OCI-LY1 (cell line): ENCODE results near the gene KRTAP5-4.
"Not testable (repeated sequence)": the region's sequence is repeated elsewhere in the genome, so short reads cannot be mapped to it uniquely, and the experiment has no call there.

ENCODE experiments used
- H2AFZ ChIP-seq: fragments of 200-600 bp; sonication (generic), shearing (Covaris generic); 2 replicates; pipeline ENCODE4 v1.6.0; 2014; ENCODE audit warnings: antibody characterized with exemption, mild to moderate bottlenecking, low read length
- H3F3A ChIP-seq: fragments of 200-600 bp; sonication (generic), shearing (Covaris generic); 2 replicates; pipeline ENCODE4 v1.6.0; 2014; ENCODE audit warnings: mild to moderate bottlenecking, antibody characterized with exemption, low read length, moderate library complexity; ENCODE audit not compliant: insufficient read depth
- H3K27ac ChIP-seq: fragments of 200-600 bp; sonication (generic); 2 replicates; pipeline ENCODE4 v1.5.1; 2014; ENCODE audit warnings: low read length, mixed run types, mild to moderate bottlenecking, low read depth; ENCODE audit not compliant: poor library complexity, severe bottlenecking
- H3K27me3 ChIP-seq: fragments of 200-600 bp; sonication (generic); 2 replicates; pipeline ENCODE4 v1.6.0; 2014; ENCODE audit warnings: antibody characterized with exemption, mild to moderate bottlenecking, low read length, moderate library complexity; ENCODE audit not compliant: insufficient read depth
- H3K36me3 ChIP-seq: fragments of 200-600 bp; sonication (generic); 2 replicates; pipeline ENCODE4 v1.6.1; 2014; ENCODE audit warnings: mild to moderate bottlenecking, antibody characterized with exemption, low read length, moderate library complexity, mixed read lengths; ENCODE audit not compliant: insufficient read depth
- H3K4me1 ChIP-seq: fragments of 200-600 bp; sonication (generic); 2 replicates; pipeline ENCODE4 v1.5.1; 2014; ENCODE audit warnings: mild to moderate bottlenecking, low read length, moderate library complexity; ENCODE audit not compliant: insufficient read depth, severe bottlenecking
- H3K4me2 ChIP-seq: fragments of 200-600 bp; sonication (generic), shearing (Covaris generic); 2 replicates; pipeline ENCODE4 v1.6.1; 2014; ENCODE audit warnings: low read length
- H3K4me3 ChIP-seq: fragments of 200-600 bp; sonication (generic); 2 replicates; pipeline ENCODE4 v1.5.1; 2014; ENCODE audit warnings: low read length, low read depth, mild to moderate bottlenecking, mixed read lengths; ENCODE audit not compliant: poor library complexity, severe bottlenecking
- H3K79me2 ChIP-seq: fragments of 200-600 bp; shearing (Covaris generic); 2 replicates; pipeline ENCODE4 v1.6.1; 2016; ENCODE audit warnings: mixed run types, low read length, mixed read lengths; ENCODE audit not compliant: insufficient read depth
- H3K9ac ChIP-seq: fragments of 200-600 bp; sonication (generic), shearing (Covaris generic); 2 replicates; pipeline ENCODE4 v1.6.1; 2014; ENCODE audit warnings: mild to moderate bottlenecking, low read length, mixed read lengths
- H3K9me2 ChIP-seq: fragments of 200-600 bp; sonication (generic), shearing (Covaris generic); 2 replicates; pipeline ENCODE4 v1.6.1; 2014; ENCODE audit warnings: low read depth, mild to moderate bottlenecking, low read length, mixed read lengths
- H3K9me3 ChIP-seq: fragments of 200-600 bp; shearing (Covaris generic); 2 replicates; pipeline ENCODE4 v1.6.1; 2014; ENCODE audit warnings: low read length, mixed read lengths
- H4K20me1 ChIP-seq: fragments of 200-600 bp; sonication (generic), shearing (Covaris generic); 2 replicates; pipeline ENCODE4 v1.6.0; 2016; ENCODE audit warnings: mild to moderate bottlenecking, low read length; ENCODE audit not compliant: insufficient read depth
- EZH2 ChIP-seq: fragments of 200-600 bp; sonication (generic), shearing (Covaris generic); IDR thresholded peaks from 2 replicates; pipeline ENCODE4 v1.8.0; 2017; ENCODE audit warnings: borderline replicate concordance, mixed run types, mild to moderate bottlenecking, antibody characterized with exemption, low read length, moderate library complexity, mixed read lengths
- TF ChIP-seq, protein P1 (sequence below): fragments of 200-600 bp; sonication (generic), shearing (Covaris generic); IDR thresholded peaks from 2 replicates; pipeline ENCODE4 v1.5.1; 2017; ENCODE audit warnings: mild to moderate bottlenecking, antibody characterized with exemption, low read length, moderate library complexity, mixed read lengths

KRTAP5-4 gene

DNA sequence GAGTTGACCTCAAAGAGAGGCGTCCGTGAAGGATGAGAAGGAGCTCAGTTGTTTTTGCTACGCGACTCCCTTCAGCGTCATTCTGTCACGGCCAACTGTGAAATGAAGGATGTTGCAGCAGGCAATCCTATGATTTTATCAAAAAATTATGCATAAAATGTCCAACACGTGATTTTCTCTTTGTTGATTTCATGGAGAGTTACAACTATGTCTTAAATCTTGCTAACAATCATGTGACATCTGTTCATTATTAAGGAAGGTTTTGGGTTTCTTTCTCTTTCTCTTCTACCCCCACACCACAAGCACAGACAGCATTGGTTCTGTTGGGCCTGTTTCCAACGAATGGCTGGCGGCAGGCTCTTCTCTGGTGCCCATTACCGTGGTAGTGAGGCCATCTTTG is 3.7 kb downstream of the KRTAP5-4 start:
- Histone ChIP-seq H3K4me3 (no peak overlapping the region), H3K4me2 (no peak overlapping the region), H3K36me3 (no peaks in the 10 kb centered on the region), H3K9me3 (no peaks in the 10 kb centered on the region), H2AFZ (no peak overlapping the region), H3K27ac (no peak overlapping the region), H3K27me3 (peaks cover 6% of the 10 kb centered on the region; the same call in 1 of the 2 replicates), H3K4me1 (no peaks in the 10 kb centered on the region), H3K79me2 (no peaks in the 10 kb centered on the region), H3K9ac (no peak overlapping the region), H3F3A (no peaks in the 10 kb centered on the region), H4K20me1 (no peaks in the 10 kb centered on the region), H3K9me2 (no peaks in the 10 kb centered on the region)
- no peak for TF ChIP-seq EZH2
- TF ChIP-seq, protein P1, sequence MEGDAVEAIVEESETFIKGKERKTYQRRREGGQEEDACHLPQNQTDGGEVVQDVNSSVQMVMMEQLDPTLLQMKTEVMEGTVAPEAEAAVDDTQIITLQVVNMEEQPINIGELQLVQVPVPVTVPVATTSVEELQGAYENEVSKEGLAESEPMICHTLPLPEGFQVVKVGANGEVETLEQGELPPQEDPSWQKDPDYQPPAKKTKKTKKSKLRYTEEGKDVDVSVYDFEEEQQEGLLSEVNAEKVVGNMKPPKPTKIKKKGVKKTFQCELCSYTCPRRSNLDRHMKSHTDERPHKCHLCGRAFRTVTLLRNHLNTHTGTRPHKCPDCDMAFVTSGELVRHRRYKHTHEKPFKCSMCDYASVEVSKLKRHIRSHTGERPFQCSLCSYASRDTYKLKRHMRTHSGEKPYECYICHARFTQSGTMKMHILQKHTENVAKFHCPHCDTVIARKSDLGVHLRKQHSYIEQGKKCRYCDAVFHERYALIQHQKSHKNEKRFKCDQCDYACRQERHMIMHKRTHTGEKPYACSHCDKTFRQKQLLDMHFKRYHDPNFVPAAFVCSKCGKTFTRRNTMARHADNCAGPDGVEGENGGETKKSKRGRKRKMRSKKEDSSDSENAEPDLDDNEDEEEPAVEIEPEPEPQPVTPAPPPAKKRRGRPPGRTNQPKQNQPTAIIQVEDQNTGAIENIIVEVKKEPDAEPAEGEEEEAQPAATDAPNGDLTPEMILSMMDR: no peak

DNA sequence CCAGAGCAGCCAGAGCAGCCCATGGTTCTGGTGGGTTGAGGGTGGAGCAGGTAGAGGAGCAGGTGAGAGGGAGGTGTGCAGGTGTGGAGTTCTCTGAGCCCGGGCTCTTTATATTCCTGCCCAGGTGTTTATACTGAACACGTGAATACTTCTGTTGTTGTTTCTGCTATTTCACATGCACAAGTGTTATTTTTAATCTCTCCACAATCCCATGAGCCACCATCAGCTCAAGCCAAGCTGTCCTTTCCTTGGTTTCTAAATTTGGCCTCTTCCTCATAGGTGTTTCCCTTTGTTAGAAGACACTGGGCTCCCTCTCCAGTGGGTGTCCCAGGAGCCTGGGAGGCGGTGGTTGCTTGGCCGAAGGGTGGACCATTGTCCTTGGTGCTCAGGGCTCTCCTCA is 13.6 kb downstream of the KRTAP5-4 start, which contains the start of gene KRTAP5-3:
Gene KRTAP5-3, minus strand, starts transcription at position 101 of the 400 bp plus-strand sequence. Its CDS starts 78 bp downstream, at position 23.
- no peak for TF ChIP-seq EZH2
- TF ChIP-seq, protein P1: no peak
- no peak within 1 kb of the TSS for H3K4me3 ChIP-seq
- no peaks in the 10 kb centered on the region for H3K27me3 ChIP-seq
- H3K79me2 ChIP-seq: no peaks in the 10 kb centered on the region
- no peak within 1 kb of the TSS for H3K4me2 ChIP-seq
- no peak within 1 kb of the TSS for H2AFZ ChIP-seq
- no peaks in the 10 kb centered on the region for H3F3A ChIP-seq
- no peak within 1 kb of the TSS for H3K27ac ChIP-seq
- H3K36me3 ChIP-seq: no peaks in the 10 kb centered on the region
- no peaks in the 10 kb centered on the region for H3K9me2 ChIP-seq
- H3K9me3 ChIP-seq: no peaks in the 10 kb centered on the region
- H4K20me1 ChIP-seq: no peaks in the 10 kb centered on the region
- peaks cover 4% of the 10 kb centered on the region for H3K4me1 ChIP-seq
- H3K9ac ChIP-seq: no peak within 1 kb of the TSS

DNA sequence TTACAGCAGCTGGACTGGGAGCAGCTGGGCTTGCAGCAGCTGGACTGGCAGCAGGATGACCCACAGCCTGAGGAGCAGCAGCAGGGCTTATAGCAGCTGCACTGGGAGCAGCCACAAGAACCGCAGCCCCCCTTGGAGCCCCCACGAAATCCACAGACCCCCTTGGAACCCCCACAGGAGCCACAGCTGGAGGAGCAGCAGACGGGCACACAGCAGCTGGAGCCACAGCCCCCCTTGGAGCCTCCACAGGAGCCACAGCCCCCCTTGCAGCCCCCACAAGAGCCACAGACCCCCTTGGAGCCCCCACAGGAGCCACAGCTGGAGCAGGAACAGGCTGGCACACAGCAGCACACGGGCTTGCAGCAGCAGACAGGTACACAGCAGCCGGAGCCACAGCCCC is 14.0 kb downstream of the KRTAP5-4 start:
- not testable (repeated sequence) for H3K4me2 ChIP-seq, H3K36me3 ChIP-seq, H3K9ac ChIP-seq, H3K9me3 ChIP-seq, H3K9me2 ChIP-seq, H3K27me3 ChIP-seq, H2AFZ ChIP-seq, H3K27ac ChIP-seq, H3K4me1 ChIP-seq, H3F3A ChIP-seq, H3K4me3 ChIP-seq, H3K79me2 ChIP-seq, H4K20me1 ChIP-seq

DNA sequence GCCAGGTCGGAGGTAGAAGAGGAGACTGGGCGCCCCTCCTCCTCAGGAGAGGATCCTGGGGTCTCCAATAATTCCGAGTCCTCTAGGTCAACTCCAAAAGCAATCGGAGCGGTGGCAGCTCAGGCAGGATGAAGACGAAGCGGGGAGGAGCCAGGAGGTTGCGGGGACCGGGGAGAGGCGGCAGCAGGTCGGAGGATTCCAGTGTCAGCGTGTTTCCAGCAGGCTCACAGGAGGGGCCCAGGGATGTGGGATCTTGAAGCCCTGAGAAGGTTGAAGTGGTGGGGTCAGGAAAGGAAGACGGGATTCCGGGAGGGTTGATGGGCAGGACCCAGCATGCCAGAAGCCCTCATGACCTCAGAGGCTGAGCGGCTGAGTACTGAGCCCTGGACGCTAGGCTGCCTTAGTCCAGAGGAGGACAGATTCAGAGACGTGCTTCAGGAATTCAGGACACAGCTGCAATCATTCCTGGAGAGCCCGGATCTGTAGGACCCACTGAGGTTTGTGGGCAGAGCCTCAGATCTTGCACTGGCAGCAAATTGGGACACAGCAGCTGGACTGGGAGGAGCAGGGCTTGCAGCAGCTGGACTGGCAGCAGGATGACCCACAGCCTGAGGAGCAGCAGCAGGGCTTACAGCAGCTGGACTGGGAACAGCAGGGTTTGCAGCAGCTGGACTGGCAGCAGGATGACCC is 14.6 kb downstream of the KRTAP5-4 start:
- H3K27ac ChIP-seq, H3K36me3 ChIP-seq, H3K9me2 ChIP-seq, H2AFZ ChIP-seq, H3K9ac ChIP-seq, H3K27me3 ChIP-seq, H4K20me1 ChIP-seq, H3K9me3 ChIP-seq, H3K4me3 ChIP-seq, H3K79me2 ChIP-seq, H3K4me2 ChIP-seq, H3K4me1 ChIP-seq, H3F3A ChIP-seq: not testable (repeated sequence)

DNA sequence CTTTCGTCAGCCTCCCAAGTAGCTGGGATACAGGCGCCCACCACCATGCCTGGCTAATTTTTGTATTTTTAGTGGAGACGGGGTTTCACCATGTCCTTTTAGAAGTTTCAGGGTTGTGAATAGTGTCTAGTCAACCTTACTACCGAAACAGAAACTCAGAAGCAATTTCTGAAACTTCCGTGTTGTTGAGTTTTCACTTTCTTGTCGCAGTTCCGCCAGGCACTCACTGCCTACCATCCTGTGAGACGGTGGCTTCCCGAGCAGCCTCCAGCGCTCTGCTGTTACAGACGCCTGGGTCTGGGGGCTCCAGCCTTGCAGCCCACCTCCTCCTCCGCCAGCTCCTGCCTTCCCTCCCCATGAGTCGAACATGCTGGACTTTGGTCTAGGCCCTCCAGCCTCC is 16.0 kb downstream of the KRTAP5-4 start:
- not testable (repeated sequence) for H3K9ac ChIP-seq, H3K79me2 ChIP-seq, H2AFZ ChIP-seq, H3F3A ChIP-seq, H3K27ac ChIP-seq, H3K36me3 ChIP-seq, H3K9me2 ChIP-seq, H3K27me3 ChIP-seq, H3K4me1 ChIP-seq, H3K9me3 ChIP-seq, H4K20me1 ChIP-seq
- Histone ChIP-seq H3K4me3 (peak overlapping the region; percentile 33), H3K4me2 (peak overlapping the region; percentile 63)
